Motor neuron (in vitro differentiated cells): ENCODE results near the gene CTNNB1. TPM values are rescaled to one million over a fixed set of nuclear protein-coding genes. Genes with fewer than 3 reads are reported as not detected.

Source experiments
- ATAC-seq, 8 experiments: fragments of 200-7000 bp; cut with Tn5 transposase; replicated peaks in 6 of 8; 2 replicates each; pipeline ENCODE4 v1.8.0; 2021; ENCODE audit warnings: mild to moderate bottlenecking in 8 of 8, moderate library complexity in 8 of 8
- H3K27ac ChIP-seq, 2 donors: fragments of 250-450 bp; sonication (Bioruptor Pico); 2 replicates each; pipeline ENCODE4 v1.9.0; 2021; ENCODE audit warnings: antibody characterized with exemption in 2 of 2, mild to moderate bottlenecking in 2 of 2, moderate library complexity in 1 of 2
- H3K4me1 ChIP-seq, 2 donors: fragments of 250-450 bp; sonication (Bioruptor Pico); replicated peaks in 1 of 2; 2 replicates each; pipeline ENCODE4 v1.6.1; 2021; ENCODE audit warnings: antibody characterized with exemption in 2 of 2, mild to moderate bottlenecking in 2 of 2, moderate library complexity in 1 of 2
- H3K4me3 ChIP-seq, 5 donors: fragments of 250-450 bp; sonication (Bioruptor Pico); 2 replicates each; pipeline ENCODE4 v1.9.0; 2021; ENCODE audit warnings: antibody characterized with exemption in 5 of 5, mild to moderate bottlenecking in 5 of 5, moderate library complexity in 4 of 5
- WGBS, 10 experiments: fragments of 450-650 bp; shearing (Covaris generic); methylation state at CpG; one replicate each; pipeline ENCODE4 v1.0.0; 2022; 5-methylcytosine and 5-hydroxymethylcytosine counted together
- in situ Hi-C, 9 experiments: fragments of 400-800 bp; cut with MboI; loops; one replicate each; pipeline ENCODE4 v1.15.0; 2021; ENCODE audit warnings: low sequenced_read_pairs in 9 of 9, low pct_unique_long_range_greater_than_20kb in 2 of 9; ENCODE audit not compliant: unreplicated experiment in 9 of 9
- total RNA-seq, 8 experiments: library from RNA; unstranded; fragments of 300-600 nt; gene quantifications; 2 replicates each; pipeline versions ENCODE4 v1.2.3 to v1.2.4, GENCODE V29; 2022

Gene CTNNB1
- total RNA-seq, 8 experiments from 2014 or later: 184 to 665 (median 384) TPM

DNA sequence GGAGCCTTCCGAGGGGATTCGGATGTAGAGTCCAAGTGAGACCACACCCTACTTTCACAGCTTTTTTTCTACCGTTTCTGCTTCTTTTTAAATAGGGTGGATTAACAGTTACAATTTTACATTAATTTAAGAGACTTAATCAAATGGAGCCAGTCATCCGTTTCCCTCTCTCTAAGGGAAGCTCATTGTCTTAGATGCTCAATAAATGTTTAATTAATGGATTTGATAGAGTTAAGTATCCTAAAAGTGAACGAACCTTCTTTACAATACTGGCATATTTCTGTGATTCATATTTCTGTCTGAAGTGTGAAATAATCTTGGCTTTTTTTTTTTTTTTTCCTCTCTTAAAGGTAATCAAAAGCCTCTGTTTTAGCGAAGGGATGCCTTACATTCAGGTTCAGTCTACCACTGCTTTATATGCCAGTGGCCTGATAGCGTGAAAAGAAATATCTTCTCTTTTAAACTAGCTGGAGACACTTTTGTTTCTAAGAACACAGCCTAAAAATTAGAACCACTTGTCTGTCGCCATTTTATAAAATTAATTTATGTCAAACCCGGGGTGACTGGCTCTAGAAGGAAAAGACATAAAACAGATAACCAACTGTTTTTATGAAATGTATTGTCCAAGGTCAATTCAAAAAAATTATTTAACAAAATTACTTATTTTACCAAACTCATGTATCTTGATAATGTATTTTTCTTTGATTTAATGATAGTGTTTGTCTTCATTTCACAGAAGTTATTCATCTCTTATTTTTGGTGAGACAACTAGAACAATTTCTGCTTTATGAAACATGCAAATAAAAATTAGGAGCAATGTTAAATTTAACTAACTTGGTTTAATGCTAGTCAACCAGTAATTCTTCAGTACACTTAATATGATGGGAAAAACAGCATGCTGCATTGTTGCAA is 2.5 kb upstream of the CTNNB1 start:
- no peak for ATAC-seq
- Histone ChIP-seq H3K4me1 (peaks cover 0 to 17% of the 10 kb centered on the region in 2 donors), H3K4me3 (no peak overlapping the region), H3K27ac (no peak overlapping the region)
- in situ Hi-C loops: no loop called here
- WGBS, 10 experiments: 75 to 100% (median 91%) methylated on average over 2 to 9 of the region's 9 CpGs

GRCh38 chr3:41198046-41198445 is 1.3 kb upstream of the CTNNB1 start:
- Histone ChIP-seq H3K27ac (no peak overlapping the region), H3K4me1 (peaks cover 0 to 25% of the 10 kb centered on the region in 2 donors), H3K4me3 (peak overlapping the region in 2 of 5 donors; percentile 84 to 87)
- ATAC-seq: no peak
- 0 to 83% (median 56%) methylated on average over 1 to 7 of the region's 7 CpGs for WGBS, 10 experiments
- in situ Hi-C loops: no loop called here

DNA sequence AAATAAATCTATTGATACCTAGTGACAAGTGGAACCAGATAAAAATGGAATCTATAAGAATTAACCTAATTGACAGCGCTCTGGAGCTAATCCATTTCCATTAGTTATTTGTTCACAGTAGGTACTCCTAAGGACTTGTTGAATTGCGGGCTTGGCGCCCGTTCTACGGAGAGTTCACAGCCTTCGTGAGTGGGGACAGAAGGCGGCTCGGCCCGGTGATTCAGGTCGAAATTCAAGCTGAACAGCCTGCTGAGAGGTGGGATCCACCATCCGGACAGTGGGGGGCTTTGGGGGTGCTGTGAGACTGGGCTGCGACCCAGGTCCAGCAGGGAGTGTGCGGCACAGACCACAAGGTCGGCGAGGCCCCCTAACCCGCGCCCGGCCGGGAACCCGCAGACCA is 779 bp upstream of the CTNNB1 start:
- Histone ChIP-seq H3K4me1 (peaks cover 0 to 28% of the 10 kb centered on the region in 2 donors), H3K4me3 (peak overlapping the region; percentile 84 to 97 (median 87)), H3K27ac (peak overlapping the region; percentile 88 to 96)
- peak in 3 of 8 experiments; percentile 1 to 15 (median 5) for ATAC-seq
- in situ Hi-C loops: no loop called here
- WGBS, 10 experiments: 0 to 62% (median 8%) methylated on average over 1 to 14 of the region's 20 CpGs; no CpG with 5 or more reads in 1 of the 10 experiments

DNA sequence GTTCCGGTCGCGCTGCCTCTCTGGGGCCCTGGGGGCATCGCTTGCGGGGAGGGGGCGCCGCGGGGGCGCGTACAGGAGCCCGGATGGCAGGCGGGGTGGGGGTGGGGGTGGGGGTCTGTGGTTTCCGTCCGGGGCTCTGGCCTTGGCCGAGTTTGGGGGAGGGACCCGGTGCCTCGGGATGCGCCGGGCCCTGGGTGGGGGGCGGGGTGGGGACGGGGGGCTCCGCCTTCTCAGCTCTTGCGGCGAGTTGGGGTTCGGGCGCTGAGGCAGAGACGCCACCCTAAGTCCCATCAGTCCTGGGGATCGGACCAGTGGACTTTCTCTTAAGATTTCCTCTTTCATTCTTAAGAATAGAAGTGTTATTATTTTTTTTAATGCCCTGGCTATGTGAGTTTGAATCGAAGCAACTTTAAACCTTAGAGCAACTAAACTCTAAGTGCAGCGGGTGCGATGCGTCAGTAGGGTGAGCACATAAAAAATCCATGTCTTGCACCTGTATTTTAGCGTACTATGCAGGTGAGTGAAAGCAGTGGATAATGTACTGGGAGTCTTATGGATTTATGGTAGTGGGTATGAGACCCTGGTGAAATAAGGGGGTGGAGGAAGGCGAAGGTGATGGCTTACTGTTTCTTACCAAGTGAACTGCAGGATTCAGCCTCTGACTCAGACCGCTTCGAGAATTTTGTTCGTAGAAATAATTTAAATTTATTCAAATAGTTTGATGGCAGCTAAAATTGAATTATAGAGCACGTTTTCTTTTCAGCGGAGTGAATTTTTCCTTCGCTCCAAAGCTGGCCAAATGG is 762 bp downstream of the CTNNB1 start:
- Histone ChIP-seq H3K4me3 (peak overlapping the region; percentile 84 to 97 (median 87)), H3K27ac (peak overlapping the region; percentile 88 to 96), H3K4me1 (peaks cover 10 to 43% of the 10 kb centered on the region in 2 donors)
- peak in 1 of 8 experiments; percentile 1 for ATAC-seq
- 0 to 3% (median 0%) methylated on average over 1 to 13 of the region's 40 CpGs for WGBS, 10 experiments
- in situ Hi-C loops: loop anchor here in 3 of 9 experiments (25.0 kb wide), 1 partner anchor 613 kb away; no protein-coding TSS in a partner anchor

- Histone ChIP-seq H3K4me3 (peak overlapping the region; percentile 84 to 97 (median 87)), H3K27ac (peak overlapping the region in 1 of 2 donors; percentile 6), H3K4me1 (peaks cover 14 to 46% of the 10 kb centered on the region in 2 donors)
- in situ Hi-C loops: loop anchor here in 3 of 9 experiments (25.0 kb wide), 1 partner anchor 613 kb away; no protein-coding TSS in a partner anchor
- 0 to 6% (median 0%) methylated on average over 2 to 7 of the region's 7 CpGs; no CpG with 5 or more reads in 2 of the 10 experiments for WGBS, 10 experiments
- ATAC-seq: no peak
These were observed 1.3 kb downstream of the CTNNB1 start for GRCh38 chr3:41200669-41201021.

DNA sequence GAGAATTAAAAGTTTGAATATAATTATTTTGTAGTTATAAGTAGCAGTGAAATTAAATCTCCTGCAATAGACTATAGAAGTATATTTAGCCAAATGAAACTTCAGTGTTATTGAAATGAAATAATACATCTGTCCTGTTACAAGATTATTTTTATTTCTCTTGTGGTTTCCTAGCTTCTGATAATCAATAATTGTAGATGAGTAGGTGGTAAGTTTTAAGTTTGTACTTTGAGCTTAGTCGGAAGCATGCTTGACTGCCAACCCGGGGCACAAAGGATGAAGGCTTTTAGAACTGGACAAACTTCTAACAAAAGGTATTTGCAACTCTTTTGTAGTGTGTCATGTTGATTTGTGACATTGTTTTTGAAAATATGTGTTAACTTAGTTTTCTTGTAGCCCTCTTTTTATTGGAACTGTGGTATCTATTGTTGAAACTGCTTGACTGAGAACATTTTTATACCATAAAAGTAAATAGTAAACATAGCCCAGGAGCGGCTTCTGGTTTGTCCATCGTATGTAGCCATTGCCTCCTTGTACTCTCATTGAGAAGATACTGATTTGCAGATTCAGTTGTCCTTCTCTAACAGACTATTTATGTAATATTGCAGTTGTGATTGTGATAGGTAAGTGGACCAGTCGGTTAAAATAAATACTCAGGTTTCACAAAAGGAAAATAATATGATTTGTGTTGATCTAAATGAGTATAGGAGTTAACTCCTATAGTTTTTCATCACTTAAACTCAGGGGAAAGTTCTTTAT is 2.9 kb downstream of the CTNNB1 start:
- peak overlapping the region; percentile 84 to 97 (median 87) for H3K4me3 ChIP-seq
- H3K27ac ChIP-seq: no peak overlapping the region
- WGBS, 10 experiments: 0 to 77% (median 13%) methylated on average over 3 to 5 of the region's 5 CpGs; no CpG with 5 or more reads in 3 of the 10 experiments
- no peak for ATAC-seq
- H3K4me1 ChIP-seq: peaks cover 29 to 54% of the 10 kb centered on the region in 2 donors
- in situ Hi-C loops: loop anchor here in 3 of 9 experiments (25.0 kb wide), 1 partner anchor 615 kb away; no protein-coding TSS in a partner anchor

GRCh38 chr3:41202834-41203345 is 3.6 kb downstream of the CTNNB1 start:
- peak in 1 of 8 experiments; percentile 11 for ATAC-seq
- Histone ChIP-seq H3K27ac (no peak overlapping the region), H3K4me3 (peak overlapping the region; percentile 84 to 97 (median 87)), H3K4me1 (peaks cover 34 to 58% of the 10 kb centered on the region in 2 donors)
- in situ Hi-C loops: loop anchor here in 3 of 9 experiments (25.0 kb wide), 1 partner anchor 616 kb away; no protein-coding TSS in a partner anchor

GRCh38 chr3:41204369-41204768 is 5.1 kb downstream of the CTNNB1 start:
- no peak for ATAC-seq
- Histone ChIP-seq H3K4me1 (peaks cover 34 to 52% of the 10 kb centered on the region in 2 donors), H3K27ac (no peak overlapping the region), H3K4me3 (no peak overlapping the region)
- WGBS, 10 experiments: 50 to 100% (median 93%) methylated on average over 1 of the region's 1 CpG; no CpG with 5 or more reads in 5 of the 10 experiments
- in situ Hi-C loops: loop anchor here in 3 of 9 experiments (25.0 kb wide), 1 partner anchor 617 kb away; no protein-coding TSS in a partner anchor

DNA sequence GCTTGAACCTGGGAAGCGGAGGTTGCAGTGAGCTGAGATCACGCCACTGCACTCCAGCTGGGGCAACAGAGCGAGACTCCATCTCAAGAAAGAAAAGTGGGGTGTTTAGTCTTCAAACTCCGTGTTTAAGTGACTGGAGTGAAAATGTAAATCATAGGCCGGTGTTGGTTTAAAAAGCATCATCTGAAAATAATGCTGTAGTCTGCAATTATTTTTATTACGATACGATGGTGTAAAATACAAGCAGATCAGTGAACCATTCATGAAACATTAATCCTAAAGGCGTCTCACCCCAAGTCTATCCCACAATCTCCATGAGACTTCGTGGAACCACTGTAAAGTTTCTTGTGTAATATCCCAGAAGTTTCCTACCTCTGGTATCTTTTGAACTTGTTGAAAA is 6.3 kb downstream of the CTNNB1 start:
- 39 to 100% (median 87%) methylated on average over 2 to 9 of the region's 9 CpGs for WGBS, 10 experiments
- H3K27ac ChIP-seq: no peak overlapping the region
- peaks cover 34 to 52% of the 10 kb centered on the region in 2 donors for H3K4me1 ChIP-seq
- no peak for ATAC-seq
- H3K4me3 ChIP-seq: no peak overlapping the region
- in situ Hi-C loops: loop anchor here in 3 of 9 experiments (25.0 kb wide), 1 partner anchor 618 kb away; no protein-coding TSS in a partner anchor

- WGBS, 10 experiments: 17 to 63% (median 50%) methylated on average over 1 of the region's 1 CpG; no CpG with 5 or more reads in 4 of the 10 experiments
- peak in 1 of 8 experiments; percentile 27 for ATAC-seq
- H3K27ac ChIP-seq: no peak overlapping the region
These were observed 8.1 kb downstream of the CTNNB1 start for GRCh38 chr3:41207355-41207754.

DNA sequence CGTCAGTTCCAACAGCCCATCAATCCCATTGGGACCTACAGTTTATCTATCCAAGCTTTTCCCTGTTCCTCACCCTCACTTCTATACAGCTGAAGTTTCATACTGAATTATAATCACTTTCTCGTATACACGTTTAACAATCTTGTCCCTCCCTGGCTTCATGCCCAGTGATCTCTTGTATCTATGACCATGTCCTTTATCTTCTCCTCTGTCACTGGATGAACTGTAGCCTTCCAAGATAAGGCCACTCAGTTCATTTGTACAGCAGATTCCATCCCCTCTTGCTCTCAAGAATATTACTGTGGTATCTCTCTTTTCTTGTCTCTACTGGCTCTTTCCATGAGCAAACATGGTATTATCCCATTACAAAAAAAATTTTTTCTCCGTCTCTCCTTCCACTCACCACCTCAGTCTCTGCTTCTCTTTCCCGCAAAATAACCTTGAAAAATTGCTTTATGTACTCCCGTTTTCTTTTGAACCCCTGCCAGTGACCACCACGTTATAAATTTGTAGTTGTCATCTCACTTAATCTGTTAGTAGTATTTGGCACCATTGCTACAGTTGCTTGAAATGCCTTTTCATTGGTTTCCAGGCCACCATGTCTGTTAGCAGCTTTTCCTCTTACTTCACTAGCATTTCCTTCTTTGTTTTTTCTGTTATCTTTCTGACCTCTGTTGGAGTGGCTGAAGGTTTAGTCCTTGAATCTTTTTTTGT is 9.4 kb downstream of the CTNNB1 start:
- Histone ChIP-seq H3K4me1 (peaks cover 30 to 34% of the 10 kb centered on the region in 2 donors), H3K4me3 (no peak overlapping the region), H3K27ac (no peak overlapping the region)
- in situ Hi-C loops: loop anchor here in 3 of 9 experiments (25.0 kb wide), 1 partner anchor 621 kb away; no protein-coding TSS in a partner anchor
- ATAC-seq: no peak
- WGBS, 10 experiments: 65 to 96% (median 84%) methylated on average over 6 to 7 of the region's 7 CpGs; no CpG with 5 or more reads in 1 of the 10 experiments

More at GRCh38 chr3:41207355-41207754, 8.1 kb downstream of the CTNNB1 start:
- Histone ChIP-seq H3K4me1 (peaks cover 34 to 42% of the 10 kb centered on the region in 2 donors), H3K4me3 (no peak overlapping the region)
- in situ Hi-C loops: loop anchor here in 3 of 9 experiments (25.0 kb wide), 1 partner anchor 620 kb away; no protein-coding TSS in a partner anchor
